Spleen (tissue), 11 donors: Measurements from ENCODE around the gene PHOSPHO2. TPM values are rescaled to one million over a fixed set of nuclear protein-coding genes. Genes with fewer than 3 reads are reported as not detected.

Source experiments
- DNase-seq: peaks from one replicate; pipeline ENCODE4 v3.0.0-alpha.2; 2020
- H3K27ac ChIP-seq, 8 donors: fragments of 200-600 bp; sonication (generic) in 7 of 8; 1 replicate in 4 of 8; 2 replicates in 4 of 8; pipeline versions ENCODE4 v1.5.0 to v1.8.0; 2016 to 2021; ENCODE audit warnings: inconsistent platforms in 4 of 8, mild to moderate bottlenecking in 4 of 8, moderate library complexity in 1 of 8
- H3K27me3 ChIP-seq, 7 donors: fragments of 200-600 bp; sonication (generic) in 6 of 7; replicated peaks in 1 of 7; 1 replicate in 4 of 7; 2 replicates in 3 of 7; pipeline versions ENCODE4 v1.5.0 to v1.8.0; 2016 to 2021; ENCODE audit warnings: inconsistent platforms in 3 of 7, mild to moderate bottlenecking in 1 of 7
- H3K36me3 ChIP-seq, 6 donors: fragments of 200-600 bp; sonication (generic) in 5 of 6; 1 replicate in 4 of 6; 2 replicates in 2 of 6; pipeline versions ENCODE4 v1.5.0 to v1.8.0; 2016 to 2021; ENCODE audit warnings: inconsistent platforms in 2 of 6
- H3K4me1 ChIP-seq, 6 donors: fragments of 200-600 bp; sonication (generic) in 5 of 6; 1 replicate in 3 of 6; 2 replicates in 3 of 6; pipeline versions ENCODE4 v1.5.0 to v1.8.0; 2016 to 2021; ENCODE audit warnings: inconsistent platforms in 3 of 6
- H3K4me3 ChIP-seq, 8 donors: fragments of 200-600 bp; sonication (generic) in 7 of 8; 1 replicate in 4 of 8; 2 replicates in 4 of 8; pipeline versions ENCODE4 v1.5.0 to v1.8.0; 2016 to 2021; ENCODE audit warnings: inconsistent platforms in 4 of 8, mild to moderate bottlenecking in 4 of 8, moderate library complexity in 2 of 8
- H3K9me3 ChIP-seq, 8 donors: fragments of 200-600 bp; sonication (generic) in 7 of 8; 1 replicate in 4 of 8; 2 replicates in 4 of 8; pipeline versions ENCODE4 v1.5.0 to v1.8.0; 2016 to 2021; ENCODE audit warnings: inconsistent platforms in 4 of 8
- POLR2A ChIP-seq, 3 donors: fragments of 450-650 bp; IDR thresholded peaks; one replicate each; pipeline ENCODE4 v1.5.1; 2017; ENCODE audit warnings: antibody characterized with exemption in 3 of 3, mild to moderate bottlenecking in 1 of 3
- POLR2AphosphoS5 ChIP-seq, 3 donors: sonication (generic); formaldehyde crosslinking; IDR thresholded peaks; one replicate each; pipeline ENCODE4 v1.5.1; 2017; ENCODE audit warnings: antibody characterized with exemption in 3 of 3
- WGBS, 5 donors: extraction: QIAGEN DNeasy Blood & Tissue Kit in 3 of 5; methylation state at CpG; one replicate each; pipeline versions ENCODE4 v1.1.5 to v1.1.7; 2013 to 2018; 5-methylcytosine and 5-hydroxymethylcytosine counted together
- intact Hi-C: fragments of 100-400 bp; cut with DNase I; formaldehyde crosslinking; loops from one replicate; pipeline ENCODE4 v1.15.0; 2023; ENCODE audit warnings: low total_unique reads
- polyA plus RNA-seq, 3 donors: library from polyadenylated mRNA; stranded (reverse); fragments of 200-250 nt; gene quantifications; one replicate each; pipeline ENCODE4 v1.2.1, GENCODE V29; 2013
- total RNA-seq, 7 donors: library from RNA; depleted of rRNA in 3 of 7; stranded (reverse); fragments of >200 nt in 3 of 7; fragmentation: NEBNext Ultra II Directional in 4 of 7; extraction: Animal tissue kit (Norgen Biotek cat#: 25700) in 4 of 7; gene quantifications; one replicate each; pipeline versions ENCODE4 v1.1.0 to v1.2.1, GENCODE V29; 2016 to 2021
- TF ChIP-seq, protein P1 (sequence below), 11 experiments: fragments of 200-600 bp in 7 of 11; fragments of 450-650 bp in 4 of 11; sonication (generic) in 4 of 11; IDR thresholded peaks in 8 of 11; conservative IDR thresholded peaks in 3 of 11; 1 replicate in 7 of 11; 2 replicates in 4 of 11; pipeline versions ENCODE4 v1.4.0 to v1.8.0; 2016 to 2021; ENCODE audit warnings: antibody characterized with exemption in 11 of 11, inconsistent platforms in 4 of 11, mild to moderate bottlenecking in 1 of 11
- donor health status: healthy with polysubstance abuse.
- donor health status: DM: no; HTN: no; CAD: no; lungs with moderate emphysema.
- donor health status: DM: no; HTN: no; CAD: no.
- donor health status: Bipolar disorder and iron deficiency.
- donor health status: healthy.
- donor health status: DM: no; HTN: no; CAD: no.
- donor health status: DM: yes; HTN: yes; CAD: no.

PHOSPHO2 gene
- total and polyA plus RNA-seq, 10 donors, result 1.2 to 6.9 (median 4.0) TPM

DNA sequence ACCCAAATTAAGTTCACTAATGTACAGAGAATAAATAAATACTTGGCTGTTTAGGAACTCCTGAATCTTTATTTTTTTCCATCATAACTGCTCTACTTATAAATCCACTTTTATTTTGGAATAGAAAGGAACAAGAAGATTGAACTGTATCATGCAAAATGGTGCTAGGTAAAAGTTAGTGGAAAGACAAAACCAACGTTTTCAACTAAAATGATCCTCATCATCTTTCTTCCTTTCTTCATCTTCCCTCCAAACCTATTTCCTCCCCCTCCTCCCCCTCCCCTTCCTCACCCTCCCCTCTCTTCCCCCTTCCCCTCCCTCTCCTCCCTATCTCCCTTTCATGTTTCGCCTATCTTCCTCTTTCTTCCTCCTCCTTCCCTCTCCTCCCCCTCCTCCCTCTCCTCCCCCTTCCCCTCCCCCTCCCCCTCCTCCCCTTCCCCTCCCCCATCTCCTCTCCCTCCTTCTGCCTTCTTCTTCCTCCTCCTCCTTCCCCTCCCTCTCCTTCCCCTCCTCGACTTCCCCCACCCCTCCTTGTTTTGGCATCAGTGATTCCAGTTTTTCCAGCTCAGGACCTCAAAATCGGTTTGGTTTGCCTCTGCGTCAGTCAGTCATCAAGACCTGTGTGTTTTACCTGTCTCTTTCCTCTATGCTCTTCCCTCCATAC lies 44.4 kb downstream of the PHOSPHO2 start:
- DNase-seq, result no peak
- H3K27me3 ChIP-seq, result peaks cover 0 to 10% (median 0%) of the 10 kb centered on the region in 7 donors
- intact Hi-C loops, result no loop called here
- H3K4me1 ChIP-seq, result peaks cover 0 to 9% (median 6%) of the 10 kb centered on the region in 6 donors
- no peak overlapping the region for H3K27ac ChIP-seq
- WGBS, 5 donors, result 51 to 85% (median 61%) methylated on average over 3 to 5 of the region's 5 CpGs
- H3K36me3 ChIP-seq, result no peaks in the 10 kb centered on the region
- TF ChIP-seq POLR2A (IDR thresholded peaks at IDR 0.05), result no peak
- no peak for TF ChIP-seq POLR2AphosphoS5 (IDR thresholded peaks at IDR 0.05)
- TF ChIP-seq, protein P1, sequence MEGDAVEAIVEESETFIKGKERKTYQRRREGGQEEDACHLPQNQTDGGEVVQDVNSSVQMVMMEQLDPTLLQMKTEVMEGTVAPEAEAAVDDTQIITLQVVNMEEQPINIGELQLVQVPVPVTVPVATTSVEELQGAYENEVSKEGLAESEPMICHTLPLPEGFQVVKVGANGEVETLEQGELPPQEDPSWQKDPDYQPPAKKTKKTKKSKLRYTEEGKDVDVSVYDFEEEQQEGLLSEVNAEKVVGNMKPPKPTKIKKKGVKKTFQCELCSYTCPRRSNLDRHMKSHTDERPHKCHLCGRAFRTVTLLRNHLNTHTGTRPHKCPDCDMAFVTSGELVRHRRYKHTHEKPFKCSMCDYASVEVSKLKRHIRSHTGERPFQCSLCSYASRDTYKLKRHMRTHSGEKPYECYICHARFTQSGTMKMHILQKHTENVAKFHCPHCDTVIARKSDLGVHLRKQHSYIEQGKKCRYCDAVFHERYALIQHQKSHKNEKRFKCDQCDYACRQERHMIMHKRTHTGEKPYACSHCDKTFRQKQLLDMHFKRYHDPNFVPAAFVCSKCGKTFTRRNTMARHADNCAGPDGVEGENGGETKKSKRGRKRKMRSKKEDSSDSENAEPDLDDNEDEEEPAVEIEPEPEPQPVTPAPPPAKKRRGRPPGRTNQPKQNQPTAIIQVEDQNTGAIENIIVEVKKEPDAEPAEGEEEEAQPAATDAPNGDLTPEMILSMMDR (IDR thresholded peaks at IDR 0.05 in 8 of 11, conservative IDR thresholded peaks at IDR 0.05 in 3 of 11), result no peak
- no peaks in the 10 kb centered on the region for H3K9me3 ChIP-seq
- no peak overlapping the region for H3K4me3 ChIP-seq

DNA sequence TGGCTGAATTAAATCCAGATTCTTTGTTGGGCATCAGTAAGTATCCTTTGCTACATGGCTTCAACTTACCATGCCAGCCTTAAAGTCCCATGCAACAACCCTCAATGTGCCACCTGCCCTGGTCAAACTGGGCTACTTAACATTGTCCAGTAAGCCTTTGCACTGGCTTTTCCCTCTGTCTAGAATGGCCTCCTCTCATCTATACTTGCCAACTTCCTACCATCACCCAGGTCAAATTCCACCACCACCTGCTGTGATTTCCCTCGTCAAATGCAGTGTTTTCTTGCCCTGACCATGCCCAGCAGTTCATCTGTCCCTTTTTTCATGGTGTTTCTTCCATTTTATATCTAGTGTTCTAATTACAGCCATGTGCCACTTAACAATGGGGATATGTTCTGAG lies 45.1 kb downstream of the PHOSPHO2 start:
- H3K27ac ChIP-seq, result no peak overlapping the region
- TF ChIP-seq POLR2A (IDR thresholded peaks at IDR 0.05), result no peak
- TF ChIP-seq POLR2AphosphoS5 (IDR thresholded peaks at IDR 0.05), result no peak
- TF ChIP-seq, protein P1 (IDR thresholded peaks at IDR 0.05 in 8 of 11, conservative IDR thresholded peaks at IDR 0.05 in 3 of 11), result no peak

DNA sequence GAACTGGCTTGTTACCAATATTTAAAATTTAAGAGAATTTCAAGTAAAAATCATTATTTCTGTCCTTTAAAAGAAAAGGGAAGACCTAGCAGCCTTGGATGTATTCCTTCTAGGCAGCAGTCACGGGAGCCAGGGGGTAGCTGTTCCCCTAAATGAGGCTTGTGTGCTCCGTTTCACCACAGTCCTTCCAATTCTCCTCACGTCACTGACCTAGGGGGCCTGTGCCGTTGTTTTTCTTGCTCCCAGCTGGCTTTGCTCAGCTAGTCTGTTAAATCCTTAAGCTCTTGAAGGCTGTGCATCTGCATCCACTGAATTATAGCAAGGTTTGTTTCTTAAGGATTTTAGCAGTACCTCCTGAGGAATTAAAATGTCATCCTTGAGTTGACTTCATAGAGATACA lies 49.3 kb downstream of the PHOSPHO2 start:
- Histone ChIP-seq H3K27ac (no peak overlapping the region), H3K4me3 (no peak overlapping the region), H3K4me1 (no peaks in the 10 kb centered on the region), H3K27me3 (no peaks in the 10 kb centered on the region), H3K36me3 (no peaks in the 10 kb centered on the region), H3K9me3 (no peaks in the 10 kb centered on the region)
- WGBS, 5 donors, result 87 to 94% (median 91%) methylated on average over 4 of the region's 4 CpGs
- no peak for DNase-seq
- intact Hi-C loops, result no loop called here
- TF ChIP-seq POLR2AphosphoS5 (IDR thresholded peaks at IDR 0.05) (no peak), POLR2A (IDR thresholded peaks at IDR 0.05) (no peak)

More for the DNA sequence above, 45.1 kb downstream of the PHOSPHO2 start:
- H3K9me3 ChIP-seq, result no peaks in the 10 kb centered on the region
- 82 to 97% (median 92%) methylated on average over 1 of the region's 1 CpG for WGBS, 5 donors
- intact Hi-C loops, result no loop called here
- H3K4me3 ChIP-seq, result no peak overlapping the region
- peaks cover 0 to 7% (median 4%) of the 10 kb centered on the region in 6 donors for H3K4me1 ChIP-seq
- H3K27me3 ChIP-seq, result peaks cover 0 to 7% (median 0%) of the 10 kb centered on the region in 7 donors
- no peaks in the 10 kb centered on the region for H3K36me3 ChIP-seq
- DNase-seq, result no peak

DNA sequence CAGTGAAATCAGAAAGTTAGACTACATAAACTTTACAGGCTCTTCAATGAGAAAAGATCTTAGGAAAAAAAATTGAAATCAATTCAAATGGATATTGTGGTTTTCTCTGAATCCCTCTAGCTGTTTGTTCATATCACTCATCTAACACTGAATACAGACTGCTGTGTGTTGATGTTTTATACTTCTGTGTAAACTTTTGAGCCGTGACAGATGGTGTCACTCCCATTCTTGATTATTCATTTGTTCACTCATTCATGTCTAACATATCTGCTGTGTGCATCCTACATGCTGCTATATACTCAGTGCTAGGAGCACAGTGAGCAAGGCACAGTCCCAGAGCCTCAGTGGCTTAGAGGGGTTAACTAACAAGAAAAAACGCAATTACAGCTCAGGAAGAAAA lies 52.0 kb downstream of the PHOSPHO2 start:
- Histone ChIP-seq H3K4me3 (no peak overlapping the region), H3K4me1 (no peaks in the 10 kb centered on the region), H3K9me3 (no peaks in the 10 kb centered on the region), H3K27me3 (no peaks in the 10 kb centered on the region), H3K36me3 (no peaks in the 10 kb centered on the region), H3K27ac (no peak overlapping the region)
- WGBS, 5 donors, result 82 to 94% (median 85%) methylated on average over 2 of the region's 2 CpGs
- no peak for DNase-seq
- intact Hi-C loops, result no loop called here
- TF ChIP-seq, protein P1 (IDR thresholded peaks at IDR 0.05 in 8 of 11, conservative IDR thresholded peaks at IDR 0.05 in 3 of 11), result no peak
- TF ChIP-seq POLR2AphosphoS5 (IDR thresholded peaks at IDR 0.05) (no peak), POLR2A (IDR thresholded peaks at IDR 0.05) (no peak)
